ENCODE data around the gene ACP7.

ACP7 gene

DNA sequence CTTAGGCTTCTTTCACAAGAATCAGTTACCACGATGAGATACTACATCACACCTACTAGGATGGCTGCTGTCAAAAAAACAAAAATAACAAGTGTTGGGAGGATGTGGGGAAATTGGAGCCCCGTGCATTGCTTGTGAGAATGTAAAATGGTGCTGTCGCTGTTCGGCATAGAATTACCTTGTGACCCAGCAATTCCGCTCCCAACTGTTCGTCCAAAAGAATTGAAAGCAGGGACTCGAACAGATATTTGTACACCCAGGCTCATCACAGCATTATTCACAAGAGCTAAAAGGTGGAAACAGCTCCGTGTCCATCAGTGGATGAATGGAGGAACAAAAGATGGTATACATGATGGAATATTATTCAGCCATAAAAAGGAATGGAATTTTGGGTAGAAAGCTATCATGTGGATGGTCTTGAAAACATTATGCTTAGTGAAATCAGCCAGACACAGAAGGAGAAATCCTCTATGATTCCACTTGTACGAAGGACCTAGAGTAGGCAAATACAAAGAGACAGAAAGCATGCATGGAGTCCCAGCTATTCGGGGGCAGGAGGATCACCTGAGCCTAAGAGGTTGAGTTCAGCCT is 64.9 kb downstream of the ACP7 start:
- no peaks in the 10 kb centered on the region for H3K27me3 Mint-ChIP-seq (ENCODE audit: low read depth, poor library complexity)
- TF ChIP-seq, protein P1, sequence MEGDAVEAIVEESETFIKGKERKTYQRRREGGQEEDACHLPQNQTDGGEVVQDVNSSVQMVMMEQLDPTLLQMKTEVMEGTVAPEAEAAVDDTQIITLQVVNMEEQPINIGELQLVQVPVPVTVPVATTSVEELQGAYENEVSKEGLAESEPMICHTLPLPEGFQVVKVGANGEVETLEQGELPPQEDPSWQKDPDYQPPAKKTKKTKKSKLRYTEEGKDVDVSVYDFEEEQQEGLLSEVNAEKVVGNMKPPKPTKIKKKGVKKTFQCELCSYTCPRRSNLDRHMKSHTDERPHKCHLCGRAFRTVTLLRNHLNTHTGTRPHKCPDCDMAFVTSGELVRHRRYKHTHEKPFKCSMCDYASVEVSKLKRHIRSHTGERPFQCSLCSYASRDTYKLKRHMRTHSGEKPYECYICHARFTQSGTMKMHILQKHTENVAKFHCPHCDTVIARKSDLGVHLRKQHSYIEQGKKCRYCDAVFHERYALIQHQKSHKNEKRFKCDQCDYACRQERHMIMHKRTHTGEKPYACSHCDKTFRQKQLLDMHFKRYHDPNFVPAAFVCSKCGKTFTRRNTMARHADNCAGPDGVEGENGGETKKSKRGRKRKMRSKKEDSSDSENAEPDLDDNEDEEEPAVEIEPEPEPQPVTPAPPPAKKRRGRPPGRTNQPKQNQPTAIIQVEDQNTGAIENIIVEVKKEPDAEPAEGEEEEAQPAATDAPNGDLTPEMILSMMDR (IDR thresholded peaks at IDR 0.05), result no peak
- H3K9me3 Mint-ChIP-seq, result peaks cover 22% of the 10 kb centered on the region
- H3K36me3 Mint-ChIP-seq (ENCODE audit: low read depth), result peaks cover 35% of the 10 kb centered on the region
- peaks cover 20% of the 10 kb centered on the region for H3K4me1 Mint-ChIP-seq
- no peak for DNase-seq
- no peak overlapping the region for H3K27ac Mint-ChIP-seq
- H3K4me3 Mint-ChIP-seq, result no peak overlapping the region

DNA sequence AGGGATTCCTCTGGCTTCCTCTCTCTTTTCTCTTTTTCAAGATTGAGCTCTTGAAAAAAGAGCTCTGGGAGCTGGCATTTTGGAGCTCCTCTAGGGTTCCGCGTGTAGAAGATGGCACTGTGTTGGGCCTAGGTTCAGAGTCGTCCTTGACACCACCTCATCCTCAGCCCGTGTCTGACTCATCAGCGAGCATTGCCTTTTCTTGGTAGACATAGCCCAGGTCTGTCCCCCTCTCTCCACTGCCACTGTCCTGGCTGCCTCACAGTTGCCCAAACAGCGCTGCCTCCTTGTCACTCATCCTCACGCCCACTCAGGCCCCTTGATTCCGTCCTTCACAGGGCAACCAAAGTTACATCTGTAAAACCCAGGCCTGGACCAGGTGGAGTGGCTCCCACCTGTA is 66.1 kb downstream of the ACP7 start:
- no peak overlapping the region for H3K27ac Mint-ChIP-seq
- TF ChIP-seq, protein P1 (IDR thresholded peaks at IDR 0.05), result no peak

DNA sequence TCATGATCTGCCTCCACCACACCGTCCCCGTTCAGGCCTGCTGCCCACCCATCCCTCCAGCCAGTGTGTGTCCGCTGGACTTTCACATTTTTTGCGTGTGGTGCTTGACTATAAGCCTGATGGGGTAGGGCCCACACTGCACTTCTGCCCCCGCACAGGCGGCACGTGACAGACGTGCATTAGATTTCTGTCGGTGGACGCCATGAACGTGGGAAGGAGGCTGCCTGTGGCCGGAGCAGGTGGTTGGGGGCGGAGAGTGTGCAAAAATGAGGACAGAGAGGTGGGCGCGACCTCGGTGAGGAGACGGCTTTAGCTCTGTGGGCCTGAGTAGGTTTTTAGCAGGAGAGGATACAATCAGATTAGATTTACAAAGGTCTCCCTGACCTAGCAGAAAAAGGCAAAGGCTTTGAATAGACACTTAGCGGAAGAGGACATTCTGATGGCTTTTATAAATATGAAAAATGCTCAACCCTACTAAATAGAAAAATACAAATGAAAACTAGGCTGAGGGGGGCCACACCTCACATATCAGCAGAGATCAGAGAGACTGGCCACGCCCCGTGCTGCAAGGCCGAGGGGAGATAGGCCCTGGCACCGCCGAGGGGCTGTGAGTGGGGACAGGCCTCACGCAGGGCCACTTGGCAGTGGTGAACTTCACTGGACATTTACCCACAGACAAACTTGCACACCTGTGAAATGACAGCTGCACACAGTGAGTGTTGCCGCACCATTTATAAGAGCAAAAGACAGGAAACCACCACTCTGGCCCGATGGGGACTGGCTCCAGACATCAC is 66.8 kb downstream of the ACP7 start:
- DNase-seq, result no peak
- TF ChIP-seq, protein P1 (IDR thresholded peaks at IDR 0.05), result no peak
- Mint-ChIP-seq H3K9me3 (peaks cover 23% of the 10 kb centered on the region), H3K36me3 (ENCODE audit: low read depth) (peaks cover 37% of the 10 kb centered on the region), H3K27me3 (ENCODE audit: low read depth, poor library complexity) (no peaks in the 10 kb centered on the region), H3K27ac (no peak overlapping the region), H3K4me3 (no peak overlapping the region), H3K4me1 (peaks cover 25% of the 10 kb centered on the region)

More for the DNA sequence above, 66.1 kb downstream of the ACP7 start:
- Mint-ChIP-seq H3K9me3 (peaks cover 23% of the 10 kb centered on the region), H3K4me1 (peaks cover 20% of the 10 kb centered on the region), H3K36me3 (ENCODE audit: low read depth) (peaks cover 38% of the 10 kb centered on the region), H3K4me3 (no peak overlapping the region), H3K27me3 (ENCODE audit: low read depth, poor library complexity) (no peaks in the 10 kb centered on the region)
- no peak for DNase-seq

DNA sequence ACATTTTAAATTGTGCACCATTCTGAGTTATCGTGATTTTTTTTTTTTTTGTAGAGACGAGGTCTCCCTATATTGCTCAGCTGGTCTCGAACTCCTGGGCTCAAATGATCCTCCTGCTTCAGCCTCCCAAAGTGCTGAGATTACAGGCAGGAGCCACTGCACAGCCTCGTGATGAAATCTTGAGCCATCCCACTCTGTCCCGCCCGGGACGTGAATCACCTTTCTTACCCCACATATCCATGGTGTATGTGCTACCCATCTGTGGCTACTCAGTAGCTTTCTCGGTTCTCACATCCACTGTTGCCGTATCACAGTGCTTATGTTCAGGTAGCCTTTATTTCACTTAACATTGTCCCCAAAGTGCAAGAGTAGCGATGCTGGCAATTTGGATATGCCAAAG is 67.9 kb downstream of the ACP7 start:
- no peak overlapping the region for H3K4me3 Mint-ChIP-seq
- peaks cover 23% of the 10 kb centered on the region for H3K9me3 Mint-ChIP-seq
- no peak for DNase-seq
- TF ChIP-seq, protein P1 (IDR thresholded peaks at IDR 0.05), result no peak
- H3K27ac Mint-ChIP-seq, result no peak overlapping the region
- H3K36me3 Mint-ChIP-seq (ENCODE audit: low read depth), result peaks cover 33% of the 10 kb centered on the region
- H3K27me3 Mint-ChIP-seq (ENCODE audit: low read depth, poor library complexity), result no peaks in the 10 kb centered on the region
- H3K4me1 Mint-ChIP-seq, result peaks cover 31% of the 10 kb centered on the region

DNA sequence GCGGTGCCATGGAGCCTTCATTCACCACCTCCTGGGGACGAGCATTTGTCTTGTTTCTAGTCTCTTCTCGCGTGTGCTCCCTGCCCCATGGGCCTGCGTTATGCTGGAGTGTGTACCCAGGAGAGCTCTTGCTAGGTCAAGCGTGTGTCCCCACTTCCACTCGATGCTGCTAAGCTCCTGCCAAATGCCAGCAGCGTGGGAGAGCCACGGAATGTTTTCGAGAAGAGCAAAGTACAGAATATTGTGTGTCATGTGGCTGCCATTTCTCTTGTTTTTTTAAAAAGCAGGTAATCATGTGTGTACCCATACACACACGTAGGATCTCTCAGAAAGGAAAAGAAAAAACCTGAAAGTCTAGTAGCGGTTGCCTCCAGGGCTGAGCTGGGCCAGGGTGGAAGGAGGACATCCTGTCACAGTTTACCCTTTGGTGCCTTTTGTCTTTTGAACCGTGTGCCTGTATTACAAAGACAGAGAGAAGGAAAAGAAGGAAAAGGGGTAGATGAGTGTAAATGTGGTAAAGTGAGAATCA is 70.0 kb downstream of the ACP7 start:
- H3K27me3 Mint-ChIP-seq (ENCODE audit: low read depth, poor library complexity), result no peaks in the 10 kb centered on the region
- TF ChIP-seq, protein P1 (IDR thresholded peaks at IDR 0.05), result no peak
- H3K9me3 Mint-ChIP-seq, result peaks cover 7% of the 10 kb centered on the region
- H3K4me3 Mint-ChIP-seq, result peak overlapping the region; percentile 10
- H3K4me1 Mint-ChIP-seq, result peaks cover 46% of the 10 kb centered on the region
- peaks cover 15% of the 10 kb centered on the region for H3K36me3 Mint-ChIP-seq (ENCODE audit: low read depth)
- H3K27ac Mint-ChIP-seq, result peak overlapping the region; percentile 88
- no peak for DNase-seq
